Frontal cortex (tissue), 4 donors: ENCODE data around the gene PIP4K2B. TPM values are rescaled to one million over a fixed set of nuclear protein-coding genes. Genes with fewer than 3 reads are reported as not detected.
"Not testable (repeated sequence)": the region's sequence is repeated elsewhere in the genome, so short reads cannot be mapped to it uniquely, and the experiment has no call there.

Experiments
- DNase-seq, 2 donors: peaks; one replicate each; pipeline ENCODE4 v3.0.0; 2012; ENCODE audit warnings: low spot score in 2 of 2
- FAIRE-seq: peaks from 2 replicates; lab custom pipeline; 2012; peaks lifted over from hg19 to GRCh38; lab: Jason Lieb, UNC
- total RNA-seq: library from RNA; depleted of rRNA; stranded (reverse); fragments of >200 nt; gene quantifications from one replicate; pipeline ENCODE4 v1.2.3, GENCODE V29; 2014
- donor health status: control.
- donor health status: control.
- donor health status: control.

The PIP4K2B gene
- total RNA-seq, 1 donor from 2014 or later, result 172 TPM

- DNase-seq, result no peak
- FAIRE-seq, result no peak
These were observed 66.7 kb downstream of the PIP4K2B start for GRCh38 chr17:38732376-38733281.

DNA sequence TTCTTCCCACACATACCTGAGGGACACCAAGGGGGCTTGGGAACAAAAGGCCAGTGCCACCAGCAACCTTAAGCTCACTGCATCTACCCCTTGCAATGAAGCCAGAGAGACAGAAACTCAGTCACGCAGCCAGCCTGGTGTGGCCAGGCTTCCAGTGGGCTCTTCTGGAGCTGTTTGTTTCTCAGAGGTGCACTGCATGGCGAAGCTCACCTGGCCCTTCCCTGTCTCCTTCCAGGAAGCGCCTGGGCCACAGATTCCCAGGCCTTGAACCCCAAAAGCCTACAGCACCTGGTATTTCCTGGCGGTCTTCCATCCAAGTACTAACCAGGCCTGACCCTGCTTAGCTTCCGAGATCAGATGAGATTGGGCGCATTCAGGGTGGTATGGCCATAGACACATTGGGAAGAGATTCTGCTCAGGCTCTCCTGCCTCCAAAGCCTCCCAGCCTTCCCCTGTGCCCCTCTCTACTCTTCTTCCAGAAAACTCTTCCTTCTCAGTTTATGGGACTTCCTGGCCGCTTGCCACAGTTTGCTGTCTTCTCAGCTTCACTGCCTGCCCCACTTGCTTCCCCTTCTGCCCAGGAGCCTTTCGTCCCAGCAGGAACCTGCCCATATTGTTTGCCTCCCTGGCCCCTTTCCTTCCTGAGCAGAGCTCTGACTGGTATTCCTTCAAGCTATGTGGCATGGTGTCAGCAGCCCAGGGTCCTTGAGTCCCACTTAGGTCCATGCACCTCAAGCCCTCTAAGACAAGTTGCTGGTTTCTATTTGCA lies 67.6 kb downstream of the PIP4K2B start:
- no peak for FAIRE-seq
- DNase-seq, result no peak

GRCh38 chr17:38730526-38731379 lies 68.6 kb downstream of the PIP4K2B start:
- DNase-seq (no peak), FAIRE-seq (no peak)

DNA sequence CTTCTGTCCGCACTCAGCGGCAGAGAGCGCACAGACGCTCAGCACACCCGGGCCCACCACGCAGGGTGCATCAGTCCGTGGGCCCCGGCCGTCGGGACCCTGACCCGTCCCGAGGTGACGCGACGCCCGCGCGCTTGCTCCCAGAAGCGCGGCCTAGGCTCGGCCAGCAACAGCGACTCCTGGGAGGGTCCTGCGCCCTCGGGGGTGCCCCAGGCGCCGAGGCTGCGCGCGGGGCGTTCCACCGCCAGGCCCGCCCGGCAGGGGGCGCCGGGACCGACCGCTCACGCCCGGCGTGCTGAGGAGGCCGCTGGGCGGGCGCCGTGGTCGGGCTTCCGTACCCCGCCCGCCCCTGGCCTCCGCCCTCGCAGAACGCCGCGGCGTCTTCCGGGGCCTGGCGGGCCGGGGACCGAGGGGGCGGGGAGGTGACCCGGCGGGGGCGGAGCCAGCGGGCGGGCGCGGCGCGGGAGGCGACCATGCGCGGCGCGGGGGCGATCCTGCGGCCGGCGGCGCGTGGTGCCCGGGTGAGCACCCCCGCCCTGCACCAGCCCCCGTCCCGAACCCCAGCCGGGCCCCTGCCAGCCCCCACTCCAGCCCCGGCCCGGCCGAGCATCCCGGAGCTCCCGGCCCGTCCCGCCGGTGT lies 69.3 kb downstream of the PIP4K2B start, which contains the start of gene CISD3:
CISD3 (plus strand) TSS at position 456 of the 640 bp plus-strand sequence; CDS start at position 474, 18 bp downstream.
- peak; percentile 94 for DNase-seq
- FAIRE-seq, result no peak

DNA sequence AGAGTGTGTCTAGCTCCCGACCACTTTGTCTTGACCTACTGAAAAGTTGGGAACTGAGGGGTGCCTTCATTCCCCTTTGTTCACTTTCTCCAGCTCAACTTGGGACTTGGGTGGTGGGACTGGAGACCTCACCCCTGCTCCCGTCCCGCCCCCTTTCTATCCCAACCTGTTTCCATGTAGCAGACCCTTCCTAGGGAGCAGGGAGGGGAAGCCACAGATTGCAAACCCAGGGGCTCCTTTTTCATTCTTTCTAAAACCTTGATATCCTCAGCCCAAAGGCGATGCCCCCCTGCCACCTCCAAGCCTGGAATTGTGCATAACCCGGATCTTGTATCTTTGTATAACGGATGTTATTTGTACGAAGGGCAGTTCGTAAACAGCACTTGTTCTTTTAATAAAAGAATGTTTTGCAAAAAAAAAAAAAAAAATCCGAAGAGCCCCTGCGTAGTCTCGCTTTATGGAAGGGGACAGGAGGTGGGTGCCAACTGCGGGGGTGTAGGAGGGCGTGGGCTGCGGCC lies 69.9 kb downstream of the PIP4K2B start:
- FAIRE-seq (no peak), DNase-seq (no peak)

DNA sequence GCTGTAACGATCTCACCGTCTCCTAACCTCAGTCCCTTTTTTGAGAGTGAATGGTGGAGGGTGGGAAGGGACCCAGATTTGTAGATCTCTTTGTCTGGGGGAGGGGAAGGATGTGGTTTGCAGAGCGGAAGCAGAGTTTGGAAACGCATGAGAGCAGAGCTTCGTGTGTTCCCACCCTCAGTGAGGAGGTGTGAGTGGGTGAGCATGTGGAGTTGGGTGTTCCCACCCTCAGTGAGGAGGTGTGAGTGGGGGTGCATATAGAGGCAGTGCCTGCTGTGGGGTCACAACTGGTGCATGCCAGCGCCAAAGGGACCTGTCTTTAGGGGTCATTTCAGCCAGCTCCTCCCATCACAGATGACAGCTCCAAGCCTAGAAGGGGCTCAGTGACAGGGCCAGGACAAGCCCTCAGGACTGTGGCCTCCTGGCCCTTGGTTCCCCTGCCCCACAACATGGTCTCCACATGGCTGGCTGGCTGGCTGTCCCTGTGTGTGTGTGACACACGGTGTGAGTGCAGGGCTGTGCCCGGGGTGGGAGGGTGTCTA lies 71.0 kb downstream of the PIP4K2B start:
- no peak for FAIRE-seq
- no peak for DNase-seq

DNA sequence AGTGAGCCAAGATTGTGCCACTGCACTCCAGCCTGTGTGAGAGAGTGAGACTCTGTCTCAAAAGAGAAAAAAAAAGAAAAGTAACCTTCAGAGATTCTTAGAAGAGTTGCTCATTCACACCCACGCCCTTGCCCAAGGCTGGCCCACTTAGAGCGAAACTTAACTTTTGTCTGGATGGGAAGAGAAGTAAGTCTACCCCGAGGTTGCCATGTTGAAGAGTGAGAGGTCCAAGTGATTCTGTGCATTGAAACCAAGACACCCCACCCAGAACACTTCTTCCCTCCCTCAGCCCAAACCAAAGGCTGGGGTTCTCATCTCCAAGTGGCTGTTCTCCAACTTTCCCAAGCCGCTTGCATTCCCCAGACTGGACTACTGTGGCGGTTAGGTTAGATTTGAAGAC lies 71.6 kb downstream of the PIP4K2B start:
- no peak for FAIRE-seq
- DNase-seq, result no peak

- not testable (repeated sequence) for DNase-seq, FAIRE-seq
These were observed 73.2 kb downstream of the PIP4K2B start for GRCh38 chr17:38726145-38726544.

DNA sequence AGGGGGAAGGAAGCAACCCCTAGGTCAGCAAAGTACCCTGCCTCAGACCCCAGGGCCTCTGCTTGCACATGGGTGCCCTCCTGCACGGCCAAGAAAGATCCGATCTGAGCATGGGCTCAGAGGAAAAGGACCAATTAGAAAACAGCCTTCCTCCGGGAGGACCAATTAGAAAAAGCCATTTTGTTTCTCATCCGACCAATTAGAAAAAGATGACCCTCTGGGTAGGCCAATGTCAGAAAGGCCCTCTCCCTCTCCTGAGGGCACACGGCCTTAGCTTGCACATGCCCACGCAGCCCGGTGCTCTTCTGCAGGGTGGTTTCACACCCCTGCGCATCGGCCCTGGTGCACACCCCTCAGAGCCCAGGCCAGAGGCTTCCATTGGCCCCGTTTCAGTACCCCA lies 74.3 kb downstream of the PIP4K2B start:
- no peak for DNase-seq
- FAIRE-seq, result no peak

DNA sequence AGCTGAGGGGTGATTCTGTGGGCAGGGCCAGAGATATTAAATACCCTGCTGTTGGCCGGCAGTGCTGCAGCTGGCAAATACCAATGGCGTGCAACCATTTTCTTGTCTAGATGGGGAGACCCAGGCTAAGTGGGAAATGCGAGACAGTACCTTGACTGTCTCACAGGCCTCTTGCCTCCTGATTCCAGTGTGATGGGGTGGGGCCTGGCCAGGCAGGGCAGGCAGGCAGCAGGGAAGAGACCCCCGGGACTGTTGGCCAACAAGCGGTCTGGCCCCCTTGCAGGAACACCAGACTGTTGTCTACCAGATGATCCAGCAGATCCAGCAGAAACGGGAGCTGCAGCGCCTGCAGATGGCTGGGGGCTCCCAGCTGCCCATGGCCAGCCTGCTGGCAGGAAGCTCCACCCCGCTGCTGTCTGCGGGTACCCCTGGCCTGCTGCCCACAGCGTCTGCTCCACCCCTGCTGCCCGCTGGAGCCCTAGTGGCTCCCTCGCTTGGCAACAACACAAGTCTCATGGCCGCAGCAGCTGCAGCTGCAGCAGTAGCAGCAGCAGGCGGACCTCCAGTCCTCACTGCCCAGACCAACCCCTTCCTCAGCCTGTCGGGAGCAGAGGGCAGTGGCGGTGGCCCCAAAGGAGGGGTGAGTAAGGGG lies 74.9 kb downstream of the PIP4K2B start:
- FAIRE-seq (no peak), DNase-seq (peak; percentile 74 to 84)

DNA sequence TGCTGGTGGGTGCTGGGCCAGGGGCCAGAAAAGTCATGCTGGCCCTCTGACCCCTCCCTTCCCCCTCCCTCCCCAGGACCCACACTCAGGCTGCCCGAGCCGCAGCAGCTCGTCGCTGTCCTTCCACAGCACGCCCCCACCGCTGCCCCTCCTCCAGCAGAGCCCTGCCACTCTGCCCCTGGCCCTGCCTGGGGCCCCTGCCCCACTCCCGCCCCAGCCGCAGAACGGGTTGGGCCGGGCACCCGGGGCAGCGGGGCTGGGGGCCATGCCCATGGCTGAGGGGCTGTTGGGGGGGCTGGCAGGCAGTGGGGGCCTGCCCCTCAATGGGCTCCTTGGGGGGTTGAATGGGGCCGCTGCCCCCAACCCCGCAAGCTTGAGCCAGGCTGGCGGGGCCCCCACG lies 77.6 kb downstream of the PIP4K2B start:
- DNase-seq (no peak), FAIRE-seq (no peak)

DNA sequence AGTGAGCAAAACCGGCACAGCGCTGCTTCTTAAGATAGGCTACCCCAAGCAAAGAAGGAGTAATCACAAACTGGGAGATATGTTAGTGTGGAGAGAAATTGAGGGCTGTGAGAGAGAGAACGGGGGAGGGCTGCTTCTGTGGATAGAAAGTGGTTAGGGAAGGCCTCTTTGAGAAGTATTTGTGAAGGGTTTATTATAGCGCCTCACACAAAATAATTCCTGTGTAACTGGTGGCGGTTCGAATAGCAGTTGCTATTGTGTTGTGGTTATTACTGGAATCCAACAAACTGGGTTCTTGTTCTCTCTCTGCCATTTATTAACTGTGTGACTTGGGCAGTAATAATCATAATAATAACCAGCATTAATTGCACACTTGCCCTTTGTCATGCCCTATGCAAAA lies 78.4 kb downstream of the PIP4K2B start:
- DNase-seq, result no peak
- no peak for FAIRE-seq

GRCh38 chr17:38719943-38720641 lies 79.3 kb downstream of the PIP4K2B start:
- DNase-seq, result no peak
- no peak for FAIRE-seq

GRCh38 chr17:38719289-38719942 lies 79.9 kb downstream of the PIP4K2B start:
- FAIRE-seq (no peak), DNase-seq (no peak)

DNA sequence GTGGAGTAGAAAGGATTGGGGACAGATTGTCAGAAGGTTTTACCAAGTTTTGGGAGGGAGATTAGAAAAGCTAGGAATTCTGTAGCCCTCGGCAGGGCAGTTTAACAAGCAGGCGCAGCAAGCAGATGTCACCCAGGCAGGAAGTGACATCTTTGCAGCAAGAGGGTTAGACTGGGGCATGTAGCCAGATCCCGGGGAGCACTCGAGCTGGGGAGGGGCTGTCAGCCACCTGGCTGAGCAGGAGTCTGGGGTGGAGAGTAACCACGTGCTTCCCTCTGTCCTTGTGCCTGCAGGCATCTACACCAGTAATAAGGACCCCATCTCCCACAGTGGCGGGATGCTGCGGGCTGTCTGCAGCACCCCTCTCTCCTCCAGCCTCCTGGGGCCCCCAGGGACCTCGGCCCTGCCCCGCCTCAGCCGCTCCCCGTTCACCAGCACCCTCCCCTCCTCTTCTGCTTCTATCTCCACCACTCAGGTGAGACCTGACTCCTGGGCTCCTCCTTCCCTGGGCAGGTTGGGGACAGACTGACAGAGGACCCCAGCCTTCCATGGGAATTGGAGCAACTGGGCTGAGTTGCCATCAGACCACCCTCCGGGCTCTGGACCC lies 82.1 kb downstream of the PIP4K2B start:
- DNase-seq (no peak), FAIRE-seq (no peak)

- DNase-seq, result no peak
- no peak for FAIRE-seq
These were observed 82.9 kb downstream of the PIP4K2B start for GRCh38 chr17:38716368-38717005.
